Testis (tissue), 2 donors: ENCODE measurements around the gene DEFB127.

Experiments used
- CTCF ChIP-seq, 3 experiments: fragments of 450-650 bp in 2 of 3; fragments of 200-600 bp in 1 of 3; sonication (generic) in 1 of 3; IDR thresholded peaks; one replicate each; pipeline ENCODE4 v1.5.1; 2016 to 2019; ENCODE audit warnings: antibody characterized with exemption in 3 of 3, mild to moderate bottlenecking in 2 of 3, moderate library complexity in 1 of 3
- POLR2A ChIP-seq: fragments of 450-650 bp; IDR thresholded peaks from one replicate; pipeline ENCODE4 v1.6.1; 2017; ENCODE audit warnings: antibody characterized with exemption, mild to moderate bottlenecking, moderate library complexity

GRCh38 chr20:157154-157553 lies at the start of gene DEFB127:
- no peak for TF ChIP-seq CTCF (IDR thresholded peaks at IDR 0.05)
- no peak for TF ChIP-seq POLR2A
